ENCODE results near the gene EQTN.
A peak's percentile ranks its signal among the peaks of the same experiment; 100 is the strongest.

EQTN gene

DNA sequence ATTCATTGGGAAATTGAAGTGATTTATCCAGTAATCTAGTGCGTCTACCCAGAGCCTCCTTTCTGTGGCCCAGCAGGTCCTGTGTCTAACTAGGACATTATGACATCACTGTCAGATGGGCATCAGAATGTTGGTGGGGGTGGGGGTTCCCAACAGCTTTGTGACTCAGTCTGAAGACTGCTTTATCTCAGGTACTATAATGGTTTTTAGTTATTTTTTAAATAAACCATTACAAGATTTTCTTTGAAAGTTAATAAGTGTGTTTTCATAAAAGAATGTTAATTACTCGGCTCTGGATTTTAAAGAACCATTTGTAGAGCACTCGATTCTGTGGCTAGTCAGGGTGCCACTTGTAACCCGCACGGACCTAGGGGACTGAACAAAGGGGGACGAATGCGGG is at the start of gene EQTN:
Gene EQTN (minus strand): TSS at position 101 of the 400 bp plus-strand sequence. CDS start 95 bp downstream, at position 6.
- no peak for ATAC-seq

DNA sequence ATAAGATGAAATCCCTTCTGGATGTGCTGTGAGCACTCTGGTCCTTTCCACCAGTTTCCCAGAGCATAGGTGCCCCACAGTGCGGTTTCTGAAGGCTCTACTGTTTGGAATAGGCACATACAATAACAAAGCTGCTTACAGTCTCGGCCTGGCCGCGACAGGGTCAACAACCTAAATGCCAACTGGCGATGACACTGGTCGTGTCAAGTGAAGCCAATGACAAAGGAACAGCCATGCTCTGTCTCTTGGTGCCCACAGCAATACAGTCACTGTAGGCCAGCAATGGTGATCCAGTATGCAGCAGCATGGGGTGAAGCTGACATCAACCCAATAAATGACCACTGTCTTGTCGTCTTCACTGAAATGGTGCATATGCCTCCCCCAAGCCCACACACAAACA is 47.8 kb upstream of the EQTN start:
- no peak for ATAC-seq

DNA sequence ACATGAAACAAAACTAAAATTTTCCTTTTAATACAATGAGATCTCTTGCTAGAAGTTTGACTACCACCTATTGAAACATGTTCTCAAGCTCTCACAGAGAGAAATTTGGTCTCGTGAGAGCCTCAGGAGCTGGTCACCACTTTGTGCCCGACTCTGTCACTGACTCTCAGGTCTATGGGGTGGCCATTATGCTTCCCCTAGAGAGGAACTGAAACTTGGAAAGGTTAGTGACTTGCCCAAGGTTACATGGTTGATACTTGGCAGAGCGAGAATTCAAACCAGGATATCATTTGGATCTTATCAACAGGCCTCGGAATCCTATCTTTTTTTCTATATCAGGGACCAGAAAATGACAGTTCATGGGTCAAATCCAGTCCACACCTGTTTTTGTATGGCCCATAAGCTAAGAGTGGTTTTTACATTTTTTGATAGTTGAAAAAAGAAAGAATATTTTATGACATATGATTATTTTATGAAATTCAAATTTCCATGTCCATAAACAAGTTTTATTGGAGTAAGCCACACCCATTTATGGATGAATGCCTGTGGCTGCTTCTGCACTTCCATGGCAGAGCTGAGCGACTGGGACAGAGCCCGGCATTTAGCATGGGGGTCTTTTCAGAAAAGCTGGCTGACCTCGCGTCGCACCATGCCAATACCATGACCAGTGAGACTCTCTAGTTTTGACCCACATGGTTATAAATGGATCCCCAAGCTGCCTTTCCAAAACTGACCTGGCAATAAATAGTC is 44.8 kb upstream of the EQTN start:
- no peak for ATAC-seq

DNA sequence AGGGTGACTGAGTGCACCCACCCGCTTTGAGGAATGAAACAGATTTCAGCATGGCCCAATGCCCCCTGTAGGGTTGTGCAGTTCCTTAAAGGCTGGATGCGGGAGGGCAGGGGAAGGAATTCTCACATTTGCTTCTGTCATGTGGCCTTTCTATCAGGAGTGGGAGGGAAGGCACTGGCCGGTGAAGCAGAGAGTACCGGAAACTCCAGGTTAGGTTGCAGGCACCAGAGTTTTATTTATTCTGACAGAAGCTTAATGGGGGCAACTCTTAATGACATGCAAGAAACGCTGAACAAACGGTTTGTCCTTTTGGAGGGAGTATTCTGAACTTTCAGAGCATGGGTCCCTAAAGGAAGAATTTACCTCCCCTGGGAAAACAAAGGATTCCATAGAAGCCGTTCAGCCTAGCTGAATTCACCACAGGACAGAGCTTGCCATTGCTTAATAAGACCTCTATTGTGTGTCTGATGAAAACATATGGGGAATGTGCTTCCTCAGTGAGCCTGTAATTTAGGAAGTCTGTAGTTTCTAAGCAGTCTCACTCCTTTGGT is 44.1 kb upstream of the EQTN start:
- no peak for ATAC-seq

DNA sequence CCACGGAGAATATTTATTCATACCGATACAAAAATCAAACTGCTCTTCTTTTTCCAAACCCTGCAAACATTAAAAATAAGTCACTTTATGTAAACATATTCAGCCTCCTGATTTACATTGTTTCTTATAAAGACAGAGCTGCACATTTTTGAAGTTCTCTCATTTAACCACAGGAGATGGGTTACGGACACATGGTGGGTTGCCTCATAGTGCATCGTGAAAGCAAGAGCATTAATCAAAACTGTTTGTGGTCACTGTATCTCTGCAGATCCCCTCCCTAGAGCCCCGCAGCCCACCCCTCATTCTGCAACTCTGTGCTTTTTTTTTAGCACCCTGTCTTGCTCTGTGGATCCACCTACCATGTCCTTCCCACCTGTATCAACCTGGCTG is 43.3 kb upstream of the EQTN start:
- no peak for ATAC-seq

DNA sequence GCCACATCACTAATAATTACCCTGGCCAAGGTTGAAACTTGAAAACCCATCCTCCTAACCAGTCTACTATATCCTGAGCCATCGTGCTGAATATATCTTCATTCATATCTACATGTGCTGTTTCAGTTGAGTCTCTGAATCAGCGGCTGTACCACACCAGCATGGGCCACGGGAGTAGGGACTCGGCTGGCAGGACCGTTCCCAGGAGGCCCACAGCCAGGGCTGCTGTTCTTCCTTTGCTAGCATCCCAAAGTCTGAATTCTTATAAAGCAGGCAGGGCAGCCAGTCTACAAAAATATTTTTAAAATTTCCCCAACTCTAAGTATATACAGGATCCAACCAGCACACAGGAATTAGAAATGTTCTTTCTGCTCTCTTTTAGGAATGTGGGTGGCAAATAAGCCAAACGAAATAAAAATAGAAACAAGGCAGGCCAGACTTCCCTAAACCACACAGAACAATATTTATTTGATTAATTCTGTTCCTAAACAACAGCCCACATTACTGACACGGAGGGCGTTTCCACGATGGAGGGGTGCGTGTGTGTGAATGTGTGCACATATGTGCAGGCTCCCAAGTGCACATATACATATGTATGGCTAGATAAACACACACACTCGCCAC is 42.8 kb upstream of the EQTN start:
- ATAC-seq, result no peak

DNA sequence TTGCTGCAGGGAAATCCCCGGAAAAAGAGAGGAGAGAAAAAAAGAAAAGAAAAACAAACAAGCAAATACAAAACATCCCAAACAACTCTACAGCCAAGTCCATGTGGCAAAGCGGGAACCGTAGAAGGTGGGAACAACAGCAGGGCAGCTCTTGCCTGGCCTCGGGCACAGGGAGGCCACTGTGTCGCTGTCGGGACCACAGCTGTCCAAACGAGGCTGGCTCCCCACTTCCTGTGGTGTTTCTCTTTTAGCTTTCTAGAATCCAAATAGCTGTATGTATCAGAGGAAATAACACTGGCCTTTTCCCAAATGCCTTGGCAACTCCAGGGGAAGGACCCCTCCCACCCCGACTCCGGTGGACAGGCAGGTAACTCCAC is 41.6 kb upstream of the EQTN start:
- no peak for ATAC-seq

DNA sequence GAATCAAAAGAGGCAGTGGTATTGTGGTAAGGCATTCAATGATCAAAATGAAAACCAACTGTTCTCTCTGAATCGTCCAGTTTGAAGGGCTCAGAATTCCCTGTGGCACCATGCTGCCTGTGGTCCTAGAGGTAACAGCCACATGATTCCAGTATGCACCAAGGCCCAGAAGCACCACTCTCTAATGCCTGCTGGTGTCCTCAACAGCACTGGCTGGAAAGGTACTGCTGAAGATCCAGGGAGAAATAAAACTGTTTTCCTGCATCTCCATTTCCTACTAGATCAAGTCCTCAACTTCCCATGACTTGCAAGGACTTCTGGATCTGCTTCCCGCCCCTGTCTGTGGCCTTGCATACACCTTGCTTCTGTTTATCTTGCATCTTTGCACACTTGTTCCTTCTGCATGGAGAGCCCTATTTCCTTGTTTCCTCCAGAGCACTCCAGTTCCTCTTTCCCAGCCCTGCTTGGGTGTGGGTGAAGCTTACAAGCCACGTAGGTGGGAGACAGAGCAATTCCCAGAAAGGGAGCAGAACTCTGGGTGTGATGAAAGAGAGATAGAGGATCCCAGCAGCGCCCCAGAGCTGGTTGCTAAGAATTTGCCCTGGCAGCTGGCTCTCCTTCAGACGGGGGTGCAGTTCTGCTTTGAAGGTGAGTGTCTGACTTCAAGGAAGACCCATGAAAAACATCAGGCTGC is 41.0 kb upstream of the EQTN start:
- no peak for ATAC-seq

DNA sequence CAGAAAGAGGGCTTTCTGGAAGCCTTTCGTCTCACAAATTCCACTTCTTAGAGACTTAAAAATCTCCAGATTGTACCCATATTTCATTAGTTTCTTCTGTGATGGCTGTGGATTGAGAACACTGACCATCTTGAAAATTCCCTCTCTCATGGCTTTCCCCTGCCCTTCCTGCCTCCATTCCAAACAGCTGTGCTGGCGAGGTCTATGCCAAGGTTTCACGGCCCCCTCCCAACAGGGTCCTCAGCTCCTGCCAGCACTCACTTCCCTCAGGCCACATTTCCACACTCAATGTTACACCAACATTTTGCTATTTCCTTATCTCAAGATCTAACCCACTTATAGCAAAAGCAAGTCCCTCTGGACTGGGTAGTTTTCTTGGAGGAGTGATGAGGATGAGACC is 40.3 kb upstream of the EQTN start:
- no peak for ATAC-seq

DNA sequence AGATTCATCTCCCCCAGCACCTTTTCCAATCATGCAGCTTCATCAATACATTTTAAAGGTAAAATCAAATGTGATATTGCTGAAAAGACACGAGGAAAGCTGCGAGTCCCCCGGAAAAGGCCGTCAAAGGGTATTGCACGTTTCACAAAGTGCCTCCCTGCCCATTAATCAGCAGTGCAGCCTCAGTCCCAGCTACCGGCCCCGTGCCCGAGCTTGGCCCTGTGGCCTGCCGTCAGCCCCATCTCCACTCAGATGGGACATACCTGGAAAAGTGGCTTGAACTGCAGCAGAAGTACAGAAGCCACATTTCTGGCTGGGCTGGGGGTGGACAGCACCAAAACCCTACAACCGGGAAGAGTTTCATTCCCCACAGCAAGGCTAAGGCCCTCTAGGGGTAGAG is 39.9 kb upstream of the EQTN start:
- no peak for ATAC-seq

DNA sequence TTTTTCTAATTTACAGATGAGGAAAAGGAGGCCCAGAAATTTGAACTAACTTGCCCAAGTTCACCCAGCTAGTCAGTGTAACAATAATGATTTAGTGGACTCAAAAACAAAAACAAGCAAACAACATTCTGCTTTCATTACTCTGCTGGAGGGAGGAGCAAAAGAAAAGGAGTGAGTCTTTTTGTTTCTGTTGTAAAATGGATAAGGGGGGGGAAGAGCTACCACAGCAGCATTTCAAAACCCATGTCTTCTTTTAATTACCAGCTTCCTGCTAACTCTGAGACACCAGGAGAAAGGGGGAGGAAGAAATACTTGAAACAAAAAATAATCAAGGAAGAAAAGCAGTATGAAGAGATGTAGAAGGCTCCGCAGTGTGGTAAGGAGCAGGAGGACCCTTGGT is 39.2 kb upstream of the EQTN start:
- no peak for ATAC-seq

DNA sequence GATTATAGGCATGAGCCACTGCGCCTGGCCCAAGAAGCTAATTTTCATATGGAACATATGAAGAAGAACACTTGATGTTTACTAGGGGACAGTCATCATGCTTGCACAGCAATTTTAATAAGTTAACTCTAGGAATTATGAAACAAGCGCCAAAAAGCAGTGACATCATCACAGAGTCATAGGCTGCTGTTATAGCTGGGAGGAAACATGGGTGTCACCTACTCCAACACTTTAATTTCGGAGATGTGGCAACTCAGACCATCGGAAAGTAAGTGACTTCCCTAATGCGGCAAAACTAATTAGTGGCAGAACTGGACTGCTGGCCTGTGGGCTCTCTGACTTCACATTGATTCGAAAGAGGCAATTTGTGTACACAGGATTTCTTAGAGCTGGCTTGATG is 38.1 kb upstream of the EQTN start:
- ATAC-seq, result no peak

DNA sequence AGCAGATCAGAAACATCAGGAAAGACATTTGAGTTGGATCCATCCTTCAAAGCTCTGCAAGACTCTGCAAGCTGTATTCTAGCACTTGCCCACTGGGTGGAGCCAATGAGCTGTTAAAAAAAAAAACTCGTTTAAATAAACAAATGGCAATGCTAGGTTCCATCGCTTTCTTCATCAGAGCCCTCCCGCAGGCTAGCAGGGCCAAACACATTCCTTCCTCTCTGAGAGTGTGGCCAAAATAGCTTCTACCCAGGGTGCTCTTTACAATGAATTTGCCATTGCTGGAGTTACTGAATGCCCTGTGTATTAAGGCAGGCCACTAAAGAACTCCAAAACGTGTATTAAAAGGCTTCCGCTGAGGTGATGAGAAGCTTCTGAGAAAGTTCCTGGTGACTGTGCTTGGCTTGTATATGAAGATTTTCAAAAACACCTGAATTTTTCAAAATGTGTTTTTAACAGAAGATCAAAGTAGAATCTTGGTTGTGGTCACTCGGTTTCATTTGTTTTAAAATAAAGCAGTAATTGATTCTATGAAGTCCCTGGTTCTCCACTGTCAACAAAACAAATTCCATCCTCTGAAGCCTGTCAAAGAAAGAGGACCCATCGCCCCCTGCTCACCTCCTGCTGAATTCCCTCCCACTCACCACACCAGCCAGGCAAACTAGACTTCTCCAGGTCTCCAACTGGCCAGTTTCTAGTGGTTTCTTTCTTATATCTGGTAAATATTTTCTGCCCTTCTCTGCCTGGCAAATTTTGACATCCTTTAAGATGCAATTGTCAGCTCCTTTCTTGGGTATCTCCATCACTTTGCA is 36.5 kb upstream of the EQTN start:
- peak; percentile 38 to 51 for ATAC-seq

DNA sequence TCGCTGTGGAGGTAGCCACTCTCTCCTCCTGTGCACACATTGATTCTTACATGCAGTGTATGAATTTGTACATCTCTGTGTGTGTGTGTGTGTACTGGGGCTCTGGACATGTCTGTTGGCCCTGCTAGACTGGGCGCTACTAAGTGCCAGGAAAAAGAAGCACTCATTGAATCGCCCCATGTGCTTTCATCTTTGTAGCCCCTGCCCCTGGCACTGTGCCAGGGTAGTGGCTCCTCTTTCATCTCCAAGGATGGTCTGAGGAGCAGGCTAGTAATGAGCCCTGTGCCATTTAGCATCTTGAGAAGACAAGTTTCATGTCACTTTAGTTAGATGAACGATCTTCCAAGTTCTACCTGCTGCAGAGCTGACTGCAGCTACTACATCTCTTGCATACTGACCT is 34.4 kb upstream of the EQTN start:
- no peak for ATAC-seq

DNA sequence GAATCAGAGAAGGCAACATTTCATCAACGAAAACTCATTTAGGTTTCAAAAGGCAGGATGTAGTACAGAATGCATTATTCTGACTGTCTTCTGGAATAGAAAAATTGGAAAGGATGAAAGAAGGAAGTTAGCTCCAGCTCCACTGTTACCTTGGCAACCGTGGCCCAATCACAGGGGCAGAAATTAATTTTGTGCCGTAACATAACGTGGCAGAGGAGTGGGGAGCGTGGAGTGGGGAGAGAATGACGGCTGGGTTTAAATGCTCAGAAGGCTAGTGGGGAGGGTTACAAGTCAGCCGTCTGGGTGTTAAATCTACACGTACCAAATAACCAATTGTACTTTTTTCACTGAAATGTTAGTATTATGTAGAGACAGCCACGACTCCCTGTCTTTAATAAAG is 32.3 kb upstream of the EQTN start:
- ATAC-seq, result no peak

DNA sequence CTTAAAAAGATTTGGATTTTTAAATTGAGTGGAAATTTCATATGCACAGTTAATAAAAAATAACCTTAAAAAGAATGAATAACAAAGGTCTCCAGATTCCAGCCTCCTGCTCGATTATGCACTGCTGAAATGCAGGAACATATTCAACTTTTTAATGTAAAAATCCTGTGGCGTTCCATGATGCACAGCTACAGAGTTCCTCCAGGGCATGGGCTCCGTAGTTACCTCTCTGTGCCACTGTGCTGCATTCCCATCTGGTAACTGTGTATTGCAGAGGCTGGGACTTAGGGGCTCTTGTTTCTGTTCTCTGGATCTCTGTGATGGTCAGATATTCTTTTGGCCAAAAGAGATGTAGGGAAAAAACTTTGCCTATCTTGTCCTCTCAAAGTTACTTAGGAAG is 31.5 kb upstream of the EQTN start:
- no peak for ATAC-seq

DNA sequence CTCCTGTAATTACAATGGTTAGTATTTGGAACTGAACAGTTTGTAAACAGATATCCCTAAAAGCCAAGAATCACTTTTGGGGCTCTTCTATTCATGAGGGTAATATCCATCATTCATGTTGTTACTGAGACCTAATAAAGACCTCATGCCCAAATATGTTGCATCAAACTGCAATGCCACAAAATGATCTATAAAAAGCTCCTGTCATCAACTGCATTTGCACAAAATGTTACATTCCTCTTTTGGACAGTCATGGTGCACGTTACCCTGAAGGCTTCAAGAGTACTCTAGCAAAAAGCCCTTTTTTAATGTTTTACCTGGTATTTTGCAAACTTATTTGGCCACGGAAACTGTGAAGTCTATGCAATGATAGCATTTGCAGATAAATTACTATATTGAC is 14.2 kb upstream of the EQTN start:
- ATAC-seq, result no peak

DNA sequence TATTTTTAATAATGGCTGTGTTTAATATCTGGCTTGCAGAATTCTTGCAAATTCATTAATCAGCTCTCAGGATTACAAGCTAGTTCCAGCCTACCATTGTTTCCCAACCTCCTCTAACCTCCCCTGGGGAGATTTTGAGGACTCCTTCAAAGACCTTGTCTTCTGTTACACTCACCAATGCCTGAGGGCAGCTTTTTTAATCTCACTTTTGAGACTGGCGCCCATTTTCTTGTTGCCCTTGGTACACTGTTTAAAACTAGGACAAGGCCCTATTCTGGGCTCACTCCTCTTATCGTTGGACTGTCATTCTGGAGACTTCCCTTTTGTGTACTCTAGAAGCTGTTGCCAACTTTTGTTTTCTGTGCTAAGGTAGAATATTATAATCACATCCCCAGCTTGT is 13.6 kb upstream of the EQTN start:
- no peak for ATAC-seq

DNA sequence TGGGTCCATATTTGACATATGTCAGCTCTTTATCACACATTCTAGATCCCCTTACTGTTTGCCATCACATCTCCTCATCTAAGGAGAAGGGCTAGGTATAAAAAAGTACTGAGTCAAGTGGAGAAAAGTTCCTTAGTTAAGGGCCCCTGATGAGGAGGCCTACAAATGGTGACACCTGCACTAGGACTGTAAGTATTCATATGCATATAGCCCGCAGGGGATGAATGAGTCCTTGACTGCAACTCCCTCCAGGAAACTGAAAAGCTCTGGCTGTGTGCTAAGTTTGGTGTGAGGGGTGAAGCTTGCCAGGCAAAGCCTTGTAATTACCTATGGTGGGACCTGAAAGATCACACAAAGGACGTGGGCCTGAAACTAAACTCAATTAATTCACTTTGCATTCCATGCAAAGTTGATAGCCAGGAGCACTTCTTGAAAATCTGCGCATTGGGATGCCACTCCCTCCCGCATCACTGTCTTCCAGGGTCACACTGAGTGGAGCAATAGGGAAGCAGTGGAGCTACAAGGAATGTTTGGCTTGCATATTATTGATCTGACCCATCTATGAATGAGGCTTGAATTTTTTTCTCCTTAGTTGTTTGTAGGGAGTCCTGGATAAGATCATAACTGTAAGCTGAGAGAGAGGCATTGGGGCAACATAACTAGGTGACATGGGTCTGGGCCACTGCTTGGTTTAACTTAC is 11.9 kb upstream of the EQTN start:
- ATAC-seq, result no peak

DNA sequence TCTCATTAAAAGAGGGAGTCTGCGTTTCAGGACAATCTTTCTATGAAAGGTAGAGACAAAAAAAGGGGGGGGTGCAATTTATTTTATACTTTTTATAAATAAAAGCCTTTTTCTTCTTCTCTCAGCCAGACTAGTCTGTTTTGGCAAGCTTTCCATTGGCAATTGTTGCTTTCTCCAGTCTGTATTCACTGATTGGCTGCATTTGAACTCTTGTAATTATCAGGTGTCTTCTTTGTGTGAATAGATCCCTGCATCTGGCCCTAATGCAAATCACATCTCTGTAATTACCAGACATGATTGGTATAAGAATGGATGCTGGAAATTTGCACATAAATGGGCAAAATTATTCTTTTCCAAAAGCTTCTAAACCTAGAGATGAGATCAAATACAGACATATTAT is 7.6 kb upstream of the EQTN start:
- no peak for ATAC-seq

DNA sequence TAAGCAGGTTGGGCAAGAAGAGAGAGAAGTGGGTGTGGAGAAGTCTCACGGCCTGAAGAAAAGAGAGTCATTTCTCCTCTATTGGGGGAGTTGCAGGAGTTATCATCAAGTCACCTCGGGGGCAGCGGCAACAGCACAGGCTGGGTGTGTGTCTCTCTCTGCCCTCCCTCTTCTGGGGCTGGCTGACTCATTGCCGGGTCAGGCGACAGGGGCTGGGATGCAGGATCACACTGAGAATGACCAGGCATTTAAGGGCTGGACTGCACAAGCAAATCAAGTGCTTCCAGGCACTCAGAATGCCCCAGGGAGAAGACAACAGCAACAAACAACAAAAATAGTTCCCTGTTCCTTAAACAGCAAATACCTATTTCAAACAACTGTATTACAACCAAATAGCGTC is 6.3 kb upstream of the EQTN start:
- ATAC-seq, result no peak

DNA sequence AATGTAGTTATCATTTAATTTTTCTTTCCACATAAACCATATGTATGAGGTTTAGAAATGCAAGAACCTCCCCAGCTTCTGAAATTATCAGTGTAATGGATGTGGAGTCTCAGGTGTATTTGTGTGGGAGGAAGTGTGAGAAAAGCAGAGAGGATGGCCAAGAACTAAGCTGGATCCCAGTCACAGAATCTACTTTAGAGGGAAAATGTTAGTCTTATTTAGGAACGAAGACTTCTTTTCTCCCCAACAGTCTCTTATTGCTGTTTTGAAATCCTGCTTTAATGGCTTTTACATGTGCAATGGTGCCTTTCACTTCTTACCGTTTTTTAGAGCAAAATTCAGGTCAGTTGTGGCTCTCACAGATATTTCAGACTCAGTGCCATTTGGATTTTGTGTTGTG is 3.0 kb downstream of the EQTN start:
- no peak for ATAC-seq
